AG09309 (cell line): ENCODE results near the gene FAM107B.

Experiments
- DNase-seq: peaks from one replicate; pipeline ENCODE4 v3.0.0-alpha.2; 2010; ENCODE audit warnings: low read depth
- H3K4me3 ChIP-seq: 2 replicates; pipeline ENCODE4 v1.5.1; 2011; ENCODE audit warnings: mild to moderate bottlenecking, low read depth, low read length, moderate library complexity; ENCODE audit not compliant: control insufficient read depth
- TF ChIP-seq, protein P1 (sequence below): IDR thresholded peaks from 2 replicates; pipeline ENCODE4 v1.5.1; 2011; ENCODE audit warnings: mild to moderate bottlenecking, low read depth, low read length, inconsistent platforms; ENCODE audit not compliant: insufficient read depth, control insufficient read depth; ENCODE audit errors: missing control alignments

FAM107B gene

DNA sequence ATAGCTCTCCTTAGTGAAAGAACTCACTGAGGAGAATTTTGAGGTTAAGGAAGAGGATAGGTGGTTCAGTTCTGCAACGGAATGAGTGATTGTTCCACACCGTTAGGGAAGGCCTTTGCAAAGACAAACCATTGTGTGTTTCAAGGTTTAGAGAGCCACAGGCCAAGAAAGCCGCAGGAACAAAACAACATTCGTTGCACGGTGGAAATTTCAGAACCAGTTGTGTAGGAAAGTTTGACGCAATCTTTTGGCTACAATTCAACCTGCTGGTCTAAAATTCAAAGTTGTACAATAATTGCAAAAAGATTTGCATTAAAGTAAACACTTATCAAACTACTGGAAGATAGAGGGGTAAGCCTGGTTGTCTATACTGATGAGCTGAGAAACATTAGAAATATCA, 91.4 kb downstream of the FAM107B start:
- TF ChIP-seq, protein P1, sequence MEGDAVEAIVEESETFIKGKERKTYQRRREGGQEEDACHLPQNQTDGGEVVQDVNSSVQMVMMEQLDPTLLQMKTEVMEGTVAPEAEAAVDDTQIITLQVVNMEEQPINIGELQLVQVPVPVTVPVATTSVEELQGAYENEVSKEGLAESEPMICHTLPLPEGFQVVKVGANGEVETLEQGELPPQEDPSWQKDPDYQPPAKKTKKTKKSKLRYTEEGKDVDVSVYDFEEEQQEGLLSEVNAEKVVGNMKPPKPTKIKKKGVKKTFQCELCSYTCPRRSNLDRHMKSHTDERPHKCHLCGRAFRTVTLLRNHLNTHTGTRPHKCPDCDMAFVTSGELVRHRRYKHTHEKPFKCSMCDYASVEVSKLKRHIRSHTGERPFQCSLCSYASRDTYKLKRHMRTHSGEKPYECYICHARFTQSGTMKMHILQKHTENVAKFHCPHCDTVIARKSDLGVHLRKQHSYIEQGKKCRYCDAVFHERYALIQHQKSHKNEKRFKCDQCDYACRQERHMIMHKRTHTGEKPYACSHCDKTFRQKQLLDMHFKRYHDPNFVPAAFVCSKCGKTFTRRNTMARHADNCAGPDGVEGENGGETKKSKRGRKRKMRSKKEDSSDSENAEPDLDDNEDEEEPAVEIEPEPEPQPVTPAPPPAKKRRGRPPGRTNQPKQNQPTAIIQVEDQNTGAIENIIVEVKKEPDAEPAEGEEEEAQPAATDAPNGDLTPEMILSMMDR = no peak

DNA sequence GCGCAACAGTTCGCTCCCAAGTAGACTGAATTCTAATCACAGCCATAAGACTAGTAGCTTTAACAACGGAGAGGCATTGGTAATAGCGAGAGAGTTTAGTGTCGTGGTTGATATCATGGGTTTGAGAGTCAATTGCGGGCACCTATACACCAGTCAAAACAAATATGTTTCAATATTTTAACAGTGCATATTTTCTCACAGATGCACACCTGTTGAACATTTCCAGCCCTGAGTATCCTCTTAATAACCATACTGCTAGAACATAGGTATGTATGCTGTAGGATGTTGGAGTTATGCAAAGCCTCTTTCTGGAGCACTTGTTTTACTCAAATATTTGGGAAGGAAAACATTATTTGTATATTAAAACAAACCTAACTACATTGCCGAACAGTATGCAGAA, 92.9 kb downstream of the FAM107B start:
- TF ChIP-seq, protein P1 = no peak
- no peak for DNase-seq
- no peak overlapping the region for H3K4me3 ChIP-seq

More for the DNA sequence above, 91.4 kb downstream of the FAM107B start:
- H3K4me3 ChIP-seq = no peak overlapping the region
- DNase-seq = no peak

DNA sequence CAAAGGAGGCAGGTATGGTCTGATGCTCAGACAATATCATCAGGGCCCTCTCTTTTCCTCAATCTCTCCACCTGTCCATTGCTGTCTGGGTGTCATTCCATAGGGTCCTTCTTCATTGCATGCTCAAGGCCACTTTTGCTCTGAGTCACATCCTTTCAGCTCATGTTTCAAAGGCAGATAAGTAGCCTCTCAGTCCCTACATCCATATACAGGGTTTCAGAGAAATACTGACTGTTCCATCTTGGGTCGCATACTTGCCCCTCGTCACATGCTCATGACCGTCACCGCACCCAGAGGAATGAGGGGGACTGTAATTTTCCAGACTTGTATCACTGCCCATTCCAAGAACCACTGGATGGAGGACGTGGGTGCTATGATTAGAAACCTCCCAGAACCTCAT, 93.4 kb downstream of the FAM107B start:
- DNase-seq = no peak
- TF ChIP-seq, protein P1 = no peak
- H3K4me3 ChIP-seq = no peak overlapping the region

DNA sequence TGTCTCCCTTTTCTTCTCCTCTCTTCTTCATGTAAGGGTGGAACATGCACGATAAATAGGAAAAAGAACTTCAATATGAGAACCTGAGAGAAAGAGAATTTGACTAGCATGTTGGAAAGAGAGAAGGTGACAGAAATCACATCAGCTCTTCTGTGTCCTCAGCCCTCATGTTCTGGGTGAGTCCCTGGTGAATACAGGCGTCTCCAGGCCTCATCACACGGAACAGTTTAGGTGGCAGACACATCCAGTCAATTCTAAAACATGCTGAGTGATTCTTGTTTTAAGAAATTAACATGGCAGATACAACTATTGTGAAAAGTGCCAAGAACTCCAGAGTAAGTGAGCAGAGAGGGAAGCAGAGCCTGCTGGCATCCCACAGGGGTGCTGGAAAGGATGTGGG, 96.1 kb downstream of the FAM107B start:
- no peak overlapping the region for H3K4me3 ChIP-seq
- DNase-seq = no peak
- TF ChIP-seq, protein P1 = no peak

DNA sequence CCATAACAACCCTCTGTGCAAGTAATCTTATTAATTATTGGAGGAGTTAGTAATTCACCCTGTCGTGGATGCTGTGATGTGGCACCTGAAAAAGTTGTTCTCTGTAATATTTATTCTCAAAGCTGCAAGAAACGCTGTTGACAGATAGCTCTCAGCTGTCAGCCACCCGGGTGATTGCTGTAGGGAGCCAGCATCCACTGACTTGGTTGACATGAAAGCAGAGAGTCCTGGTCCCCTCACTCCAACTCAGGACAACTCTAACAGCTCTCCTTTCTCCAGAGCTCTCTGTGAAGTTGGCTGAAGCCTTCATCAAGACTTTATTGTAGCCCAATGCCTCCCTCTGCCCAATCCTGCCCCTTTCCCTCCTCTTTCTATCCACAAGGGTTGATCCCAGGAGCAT, 98.0 kb downstream of the FAM107B start:
- no peak overlapping the region for H3K4me3 ChIP-seq
- TF ChIP-seq, protein P1 = no peak
- no peak for DNase-seq

- DNase-seq = no peak
- TF ChIP-seq, protein P1 = no peak
- H3K4me3 ChIP-seq = no peak overlapping the region
These were observed 100.2 kb downstream of the FAM107B start for GRCh38 chr10:14674376-14675050.
